IPS-18a (cell line): ENCODE measurements around the gene DNAJB8.

Experiments used
- H3K27ac ChIP-seq: one replicate; pipeline ENCODE4 v1.5.1; 2013; ENCODE audit warnings: low read length
- H3K27me3 ChIP-seq: one replicate; pipeline ENCODE4 v1.6.1; 2013; ENCODE audit warnings: mild to moderate bottlenecking, low read length; ENCODE audit not compliant: control insufficient read depth, insufficient read depth
- H3K36me3 ChIP-seq: one replicate; pipeline ENCODE4 v1.6.1; 2013; ENCODE audit warnings: low read depth, low read length; ENCODE audit not compliant: control insufficient read depth
- H3K4me1 ChIP-seq: one replicate; pipeline ENCODE4 v1.6.1; 2013; ENCODE audit warnings: low read depth, low read length; ENCODE audit not compliant: control insufficient read depth
- H3K4me3 ChIP-seq: one replicate; pipeline ENCODE4 v1.5.1; 2013; ENCODE audit warnings: low read length
- H3K9ac ChIP-seq: one replicate; pipeline ENCODE4 v1.6.1; 2013; ENCODE audit warnings: mild to moderate bottlenecking, low read length, moderate library complexity
- H3K9me3 ChIP-seq: one replicate; pipeline ENCODE4 v1.6.1; 2013; ENCODE audit warnings: low read depth, low read length; ENCODE audit not compliant: control insufficient read depth

The DNAJB8 gene

GRCh38 chr3:128480717-128481437 is 14.2 kb upstream of the DNAJB8 start:
- Histone ChIP-seq H3K27me3 (peaks cover 99% of the 10 kb centered on the region), H3K9me3 (no peaks in the 10 kb centered on the region), H3K36me3 (no peaks in the 10 kb centered on the region), H3K9ac (no peak overlapping the region), H3K4me3 (no peak overlapping the region), H3K27ac (no peak overlapping the region), H3K4me1 (peaks cover 31% of the 10 kb centered on the region)

- Histone ChIP-seq H3K9me3 (no peaks in the 10 kb centered on the region), H3K27me3 (peaks cover 99% of the 10 kb centered on the region), H3K9ac (no peak overlapping the region), H3K36me3 (no peaks in the 10 kb centered on the region), H3K4me3 (no peak overlapping the region), H3K4me1 (peaks cover 29% of the 10 kb centered on the region), H3K27ac (no peak overlapping the region)
Observed at GRCh38 chr3:128480278-128480677, 13.6 kb upstream of the DNAJB8 start.

GRCh38 chr3:128479558-128480086 is 12.9 kb upstream of the DNAJB8 start:
- no peak overlapping the region for H3K4me3 ChIP-seq
- no peak overlapping the region for H3K9ac ChIP-seq
- H3K27ac ChIP-seq = no peak overlapping the region
- no peaks in the 10 kb centered on the region for H3K36me3 ChIP-seq
- no peaks in the 10 kb centered on the region for H3K9me3 ChIP-seq
- H3K4me1 ChIP-seq = peaks cover 23% of the 10 kb centered on the region
- peaks cover 99% of the 10 kb centered on the region for H3K27me3 ChIP-seq

DNA sequence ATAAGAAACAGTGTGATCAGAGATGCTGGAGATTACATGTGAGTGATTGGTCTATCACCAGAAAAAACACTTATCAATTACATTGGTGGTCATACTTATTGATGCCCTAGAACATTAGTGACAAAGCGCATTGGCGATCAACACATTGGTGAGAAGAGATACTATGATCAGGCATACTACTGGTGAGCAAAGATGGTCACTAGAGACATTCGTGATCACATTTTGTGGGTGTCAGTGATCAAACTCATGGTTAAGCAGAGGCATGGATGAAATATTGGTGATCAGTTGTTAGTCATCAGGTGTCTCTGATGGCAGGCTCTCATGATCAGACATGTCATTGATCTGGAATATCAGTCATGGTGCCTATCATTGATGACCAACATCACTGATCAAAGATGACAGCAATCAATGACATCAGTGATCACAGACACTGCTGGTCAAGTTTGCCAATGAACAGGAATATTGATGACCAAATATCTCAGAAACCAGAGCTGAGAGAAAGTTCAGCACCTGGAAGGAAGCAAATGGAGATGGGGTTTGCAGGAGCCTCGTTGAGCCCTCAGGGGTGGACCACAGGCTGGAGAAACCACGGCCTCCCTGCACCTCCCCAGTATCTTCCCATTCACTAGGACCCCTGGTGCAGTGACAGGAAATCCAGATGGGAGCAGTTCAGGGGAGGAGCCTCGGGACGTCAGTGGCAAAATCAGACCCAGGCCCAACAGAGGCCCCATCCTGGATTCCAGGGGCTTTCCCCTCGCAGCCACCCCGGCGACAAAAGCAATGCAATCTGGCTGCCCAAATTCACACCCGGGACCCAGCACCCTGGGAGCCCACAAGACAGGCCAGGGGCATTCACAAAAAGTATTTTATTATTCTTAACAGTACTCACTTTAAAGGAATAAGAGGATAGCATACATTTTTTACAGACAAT is 12.2 kb upstream of the DNAJB8 start:
- H3K27me3 ChIP-seq = peaks cover 99% of the 10 kb centered on the region
- no peaks in the 10 kb centered on the region for H3K9me3 ChIP-seq
- H3K4me1 ChIP-seq = peaks cover 20% of the 10 kb centered on the region
- H3K9ac ChIP-seq = no peak overlapping the region
- H3K4me3 ChIP-seq = no peak overlapping the region
- no peaks in the 10 kb centered on the region for H3K36me3 ChIP-seq
- H3K27ac ChIP-seq = no peak overlapping the region

DNA sequence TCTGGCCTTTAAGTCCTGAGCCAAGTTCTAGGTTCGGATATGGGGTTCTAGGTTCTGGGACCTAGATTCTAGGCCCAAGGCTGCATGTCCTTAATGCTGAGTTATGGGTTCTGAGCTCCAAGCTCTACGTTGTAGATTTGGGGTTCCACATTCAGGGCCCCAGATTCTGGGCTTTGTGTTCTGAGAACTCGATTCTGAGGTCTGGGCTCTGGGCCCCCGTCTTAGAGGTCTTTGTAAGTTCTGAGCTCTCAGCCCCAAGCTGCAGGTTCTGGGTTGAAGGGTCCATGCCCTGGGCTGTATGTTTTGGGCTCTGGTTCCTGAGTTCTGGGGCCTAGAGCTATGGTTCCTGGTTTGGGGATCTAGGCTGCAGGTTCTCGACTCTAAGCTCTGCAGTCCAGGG is 10.0 kb upstream of the DNAJB8 start:
- H3K27ac ChIP-seq = no peak overlapping the region
- no peak overlapping the region for H3K4me3 ChIP-seq
- no peak overlapping the region for H3K9ac ChIP-seq
- H3K9me3 ChIP-seq = no peaks in the 10 kb centered on the region
- H3K36me3 ChIP-seq = no peaks in the 10 kb centered on the region
- peaks cover 99% of the 10 kb centered on the region for H3K27me3 ChIP-seq
- H3K4me1 ChIP-seq = peaks cover 13% of the 10 kb centered on the region

DNA sequence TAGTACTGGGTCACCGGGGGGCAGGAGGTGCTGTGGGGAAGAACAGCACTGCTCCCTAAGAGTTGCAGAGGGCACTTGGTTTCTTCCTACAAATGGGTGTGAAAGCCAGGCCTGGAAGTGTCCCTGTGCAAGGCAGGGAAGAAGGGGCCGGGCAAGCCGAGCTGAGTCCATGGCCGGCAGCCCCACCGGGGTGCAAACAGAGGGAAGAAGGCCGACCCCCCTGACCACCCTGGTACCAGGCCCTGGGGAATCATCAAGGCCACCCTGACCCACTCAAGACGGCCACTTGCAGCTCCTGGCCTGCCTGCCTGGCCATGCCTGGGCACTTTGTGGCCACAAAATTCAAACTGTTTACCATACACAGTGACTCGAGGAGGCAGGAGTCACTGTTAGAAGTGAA is 8.7 kb upstream of the DNAJB8 start:
- Histone ChIP-seq H3K9me3 (no peaks in the 10 kb centered on the region), H3K27ac (no peak overlapping the region), H3K27me3 (peaks cover 98% of the 10 kb centered on the region)

DNA sequence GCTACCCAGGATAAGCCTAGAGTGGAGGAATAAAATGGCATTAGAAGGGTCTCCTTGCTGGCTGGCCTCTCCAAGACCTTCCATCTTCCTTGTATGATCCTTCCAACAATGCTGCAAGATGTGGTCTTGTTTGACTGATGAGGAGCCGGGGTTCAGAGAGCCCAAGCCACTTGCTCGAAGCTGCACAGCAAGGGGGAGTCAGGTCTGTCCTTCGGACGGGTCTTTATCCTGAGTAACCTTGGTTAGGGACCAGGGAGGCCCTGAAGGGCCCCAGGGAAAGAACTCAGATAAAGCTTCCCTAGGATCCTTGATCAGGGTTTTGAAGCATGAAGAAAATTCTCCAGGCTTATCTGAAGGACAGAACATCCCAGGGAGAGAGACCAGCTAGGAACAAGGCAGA is 7.0 kb upstream of the DNAJB8 start:
- H3K4me3 ChIP-seq = no peak overlapping the region
- H3K27me3 ChIP-seq = peaks cover 82% of the 10 kb centered on the region
- no peaks in the 10 kb centered on the region for H3K36me3 ChIP-seq
- H3K9ac ChIP-seq = no peak overlapping the region
- H3K9me3 ChIP-seq = no peaks in the 10 kb centered on the region
- H3K27ac ChIP-seq = no peak overlapping the region
- peaks cover 10% of the 10 kb centered on the region for H3K4me1 ChIP-seq

More for the DNA sequence above, 8.7 kb upstream of the DNAJB8 start:
- no peaks in the 10 kb centered on the region for H3K36me3 ChIP-seq
- peaks cover 10% of the 10 kb centered on the region for H3K4me1 ChIP-seq
- no peak overlapping the region for H3K9ac ChIP-seq
- H3K4me3 ChIP-seq = no peak overlapping the region

- no peak overlapping the region for H3K27ac ChIP-seq
- H3K9me3 ChIP-seq = no peaks in the 10 kb centered on the region
- peaks cover 10% of the 10 kb centered on the region for H3K4me1 ChIP-seq
- no peak overlapping the region for H3K9ac ChIP-seq
- peaks cover 76% of the 10 kb centered on the region for H3K27me3 ChIP-seq
- no peak overlapping the region for H3K4me3 ChIP-seq
- H3K36me3 ChIP-seq = no peaks in the 10 kb centered on the region
Observed at GRCh38 chr3:128473180-128473519, 6.5 kb upstream of the DNAJB8 start.

DNA sequence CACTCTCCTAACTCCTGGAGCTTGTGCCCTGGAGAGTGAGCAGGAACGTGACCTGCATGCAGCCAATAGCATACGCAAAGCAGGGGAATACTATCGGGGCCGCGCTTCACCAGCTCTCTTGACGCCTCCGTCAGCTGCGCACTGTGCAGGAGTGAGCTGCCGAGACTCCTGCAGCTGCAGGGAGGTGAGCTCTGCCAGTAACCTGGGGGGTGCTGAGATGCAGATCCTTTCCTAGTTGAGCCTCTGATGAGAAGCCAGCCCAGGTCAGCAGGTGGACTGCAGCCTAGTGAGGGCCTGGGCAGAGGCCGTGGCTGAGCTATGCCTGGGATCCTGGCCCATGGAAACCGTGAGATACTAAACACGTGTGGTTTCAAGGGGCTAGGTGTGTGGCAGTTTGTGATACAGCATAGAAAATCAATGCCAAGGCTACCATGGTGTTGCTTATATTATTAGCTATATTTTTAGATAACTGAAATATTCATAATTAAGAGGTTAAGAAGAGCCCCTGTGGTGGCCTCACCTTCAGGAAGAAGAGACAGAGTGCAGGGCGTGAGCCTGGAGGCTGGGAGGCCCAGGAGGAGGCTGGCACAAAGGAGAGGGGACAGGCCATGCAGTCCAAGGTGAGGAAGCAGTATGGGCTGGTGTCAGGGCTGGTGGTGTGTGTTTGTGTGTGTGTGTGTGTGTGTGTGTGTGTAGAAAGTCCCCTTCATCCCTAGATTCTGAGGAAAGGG is 5.9 kb upstream of the DNAJB8 start:
- peaks cover 10% of the 10 kb centered on the region for H3K4me1 ChIP-seq
- H3K27me3 ChIP-seq = peaks cover 70% of the 10 kb centered on the region
- H3K9me3 ChIP-seq = no peaks in the 10 kb centered on the region
- H3K36me3 ChIP-seq = no peaks in the 10 kb centered on the region
- no peak overlapping the region for H3K9ac ChIP-seq
- no peak overlapping the region for H3K27ac ChIP-seq
- no peak overlapping the region for H3K4me3 ChIP-seq

- no peak overlapping the region for H3K27ac ChIP-seq
- H3K9me3 ChIP-seq = no peaks in the 10 kb centered on the region
- no peak overlapping the region for H3K4me3 ChIP-seq
- H3K36me3 ChIP-seq = no peaks in the 10 kb centered on the region
- H3K9ac ChIP-seq = no peak overlapping the region
- H3K27me3 ChIP-seq = peaks cover 62% of the 10 kb centered on the region
- H3K4me1 ChIP-seq = peaks cover 10% of the 10 kb centered on the region
Observed at GRCh38 chr3:128471720-128472119, 5.0 kb upstream of the DNAJB8 start.

DNA sequence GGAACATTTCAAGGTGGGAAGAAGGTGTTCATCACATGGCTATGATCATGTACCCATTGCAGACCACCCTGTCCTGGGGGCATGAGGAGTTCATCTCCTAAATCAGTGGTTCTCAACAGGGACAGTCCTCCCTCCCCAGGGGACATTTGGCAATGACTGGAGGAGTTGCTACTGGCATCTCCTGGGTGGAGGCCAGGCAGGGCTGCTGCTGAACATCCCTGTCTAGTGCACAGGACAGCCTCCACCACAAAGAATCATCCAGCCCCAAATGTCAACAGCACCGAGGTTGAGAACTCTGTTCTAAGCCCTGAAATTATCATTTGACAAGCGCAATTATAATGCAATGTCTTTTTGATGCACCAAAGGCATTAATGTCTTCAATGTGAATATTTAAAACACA is 4.4 kb upstream of the DNAJB8 start:
- no peak overlapping the region for H3K9ac ChIP-seq
- H3K27ac ChIP-seq = no peak overlapping the region

More for the DNA sequence above, 4.4 kb upstream of the DNAJB8 start:
- Histone ChIP-seq H3K9me3 (no peaks in the 10 kb centered on the region), H3K27me3 (peaks cover 63% of the 10 kb centered on the region), H3K4me3 (no peak overlapping the region), H3K4me1 (peaks cover 10% of the 10 kb centered on the region), H3K36me3 (no peaks in the 10 kb centered on the region)
